Lower leg skin (tissue), 3 donors: ENCODE data around the gene FXYD5.

ENCODE experiments used
- POLR2A ChIP-seq, 2 donors: fragments of 450-650 bp; IDR thresholded peaks; one replicate each; pipeline ENCODE4 v1.6.1; 2016 to 2017; ENCODE audit warnings: antibody characterized with exemption in 2 of 2, mild to moderate bottlenecking in 1 of 2, moderate library complexity in 1 of 2
- TF ChIP-seq, protein P1 (sequence below), 3 donors: fragments of 450-650 bp; IDR thresholded peaks; one replicate each; pipeline ENCODE4 v1.5.1; 2016; ENCODE audit warnings: antibody characterized with exemption in 3 of 3, mild to moderate bottlenecking in 3 of 3, moderate library complexity in 2 of 3

DNA sequence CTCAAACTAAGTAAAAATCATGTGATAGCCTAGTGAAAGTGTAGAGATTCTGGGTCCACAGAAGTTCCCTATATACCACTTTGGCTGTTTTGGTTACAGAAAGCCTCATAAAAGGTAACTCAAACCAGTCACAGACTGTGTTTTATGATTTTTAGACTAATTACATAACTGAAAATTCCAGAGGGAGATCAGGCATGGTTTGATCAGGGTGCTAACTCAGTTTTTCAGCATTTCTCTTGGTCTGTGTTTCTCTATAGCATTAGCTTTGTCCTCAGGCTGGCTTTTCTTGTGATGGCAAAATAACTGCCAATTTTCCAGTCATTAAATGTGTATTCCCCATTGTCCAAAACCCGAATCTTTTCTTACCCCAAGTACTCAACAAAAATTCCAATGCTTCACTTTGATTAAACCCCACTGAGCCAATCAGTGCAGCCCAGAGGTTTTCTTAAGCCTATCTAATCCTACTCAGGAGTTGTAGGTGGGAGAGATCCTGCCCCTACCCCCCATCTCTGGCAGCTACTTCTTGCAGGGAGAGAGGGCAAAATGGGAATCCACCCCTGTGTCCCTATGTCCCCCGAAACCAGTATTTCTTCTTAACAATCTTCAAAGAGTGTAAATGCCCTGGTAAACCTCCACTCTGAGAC lies 47.5 kb upstream of the FXYD5 start:
- TF ChIP-seq, protein P1, sequence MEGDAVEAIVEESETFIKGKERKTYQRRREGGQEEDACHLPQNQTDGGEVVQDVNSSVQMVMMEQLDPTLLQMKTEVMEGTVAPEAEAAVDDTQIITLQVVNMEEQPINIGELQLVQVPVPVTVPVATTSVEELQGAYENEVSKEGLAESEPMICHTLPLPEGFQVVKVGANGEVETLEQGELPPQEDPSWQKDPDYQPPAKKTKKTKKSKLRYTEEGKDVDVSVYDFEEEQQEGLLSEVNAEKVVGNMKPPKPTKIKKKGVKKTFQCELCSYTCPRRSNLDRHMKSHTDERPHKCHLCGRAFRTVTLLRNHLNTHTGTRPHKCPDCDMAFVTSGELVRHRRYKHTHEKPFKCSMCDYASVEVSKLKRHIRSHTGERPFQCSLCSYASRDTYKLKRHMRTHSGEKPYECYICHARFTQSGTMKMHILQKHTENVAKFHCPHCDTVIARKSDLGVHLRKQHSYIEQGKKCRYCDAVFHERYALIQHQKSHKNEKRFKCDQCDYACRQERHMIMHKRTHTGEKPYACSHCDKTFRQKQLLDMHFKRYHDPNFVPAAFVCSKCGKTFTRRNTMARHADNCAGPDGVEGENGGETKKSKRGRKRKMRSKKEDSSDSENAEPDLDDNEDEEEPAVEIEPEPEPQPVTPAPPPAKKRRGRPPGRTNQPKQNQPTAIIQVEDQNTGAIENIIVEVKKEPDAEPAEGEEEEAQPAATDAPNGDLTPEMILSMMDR (IDR thresholded peaks at IDR 0.05), result no peak
- TF ChIP-seq POLR2A (IDR thresholded peaks at IDR 0.05), result no peak
